Mucosa of rectum (tissue), 2 donors: ENCODE measurements around the gene JAKMIP1.
"Not testable (repeated sequence)": the region's sequence is repeated elsewhere in the genome, so short reads cannot be mapped to it uniquely, and the experiment has no call there.

Source experiments
- H3K27ac ChIP-seq, 2 donors: one replicate each; pipeline ENCODE4 v1.7.0; 2013; ENCODE audit warnings: inconsistent platforms in 2 of 2, low read depth in 2 of 2, low read length in 2 of 2
- H3K27me3 ChIP-seq, 2 donors: one replicate each; pipeline ENCODE4 v1.7.0; 2013; ENCODE audit warnings: low read length in 2 of 2; ENCODE audit not compliant: control insufficient read depth in 2 of 2, insufficient read depth in 2 of 2
- H3K36me3 ChIP-seq, 2 donors: one replicate each; pipeline ENCODE4 v1.7.0; 2013; ENCODE audit warnings: low read length in 2 of 2; ENCODE audit not compliant: control insufficient read depth in 2 of 2, insufficient read depth in 2 of 2
- H3K4me1 ChIP-seq, 2 donors: one replicate each; pipeline ENCODE4 v1.7.0; 2013; ENCODE audit warnings: low read length in 2 of 2, mild to moderate bottlenecking in 1 of 2; ENCODE audit not compliant: control insufficient read depth in 2 of 2, insufficient read depth in 2 of 2
- H3K4me3 ChIP-seq, 2 donors: one replicate each; pipeline ENCODE4 v1.7.0; 2013; ENCODE audit warnings: low read length in 2 of 2
- H3K9ac ChIP-seq, 2 donors: one replicate each; pipeline ENCODE4 v1.7.0; 2013; ENCODE audit warnings: low read length in 2 of 2, low read depth in 1 of 2, mild to moderate bottlenecking in 1 of 2
- H3K9me3 ChIP-seq, 2 donors: one replicate each; pipeline ENCODE4 v1.7.0; 2013; ENCODE audit warnings: low read length in 2 of 2; ENCODE audit not compliant: control insufficient read depth in 2 of 2
- donor health status: healthy.
- donor health status: Normal muscosa, but diverticular disease.

Gene JAKMIP1

GRCh38 chr4:5999356-5999755, 201.0 kb downstream of the JAKMIP1 start:
- H3K4me1 ChIP-seq, result no peaks in the 10 kb centered on the region
- H3K4me3 ChIP-seq, result no peak overlapping the region
- H3K9me3 ChIP-seq, result no peaks in the 10 kb centered on the region
- no peaks in the 10 kb centered on the region for H3K36me3 ChIP-seq
- H3K27me3 ChIP-seq, result no peaks in the 10 kb centered on the region
- H3K27ac ChIP-seq, result no peak overlapping the region
- no peak overlapping the region for H3K9ac ChIP-seq

DNA sequence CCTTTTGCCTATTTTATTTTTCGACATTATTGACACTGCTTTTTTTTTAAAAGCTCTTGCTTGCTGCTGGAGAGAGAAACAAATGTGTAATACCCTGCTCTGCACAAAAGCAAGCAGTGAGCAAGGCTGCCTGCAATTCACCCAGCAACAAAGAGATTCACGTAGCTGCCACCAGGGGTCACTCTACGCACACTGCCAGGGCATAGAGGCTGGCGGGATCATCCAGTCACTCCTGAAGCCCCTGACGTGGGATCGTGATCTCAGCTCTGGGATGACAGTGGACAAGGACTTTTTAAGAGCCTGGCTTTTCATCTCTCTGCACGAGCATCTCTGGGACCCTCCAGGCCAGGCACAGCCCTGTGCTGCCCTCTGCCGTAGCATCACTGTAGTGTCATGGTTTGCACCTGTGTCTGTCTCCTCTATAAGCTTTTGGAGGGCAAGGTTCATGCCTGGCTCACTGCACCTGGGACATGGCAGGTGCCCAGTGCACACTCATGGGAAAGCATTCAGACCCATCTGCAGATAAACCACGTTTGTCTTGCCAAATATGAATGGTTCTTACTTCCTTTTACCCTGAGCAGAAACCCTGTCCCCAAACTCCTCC, 201.9 kb downstream of the JAKMIP1 start:
- Histone ChIP-seq H3K4me1 (no peaks in the 10 kb centered on the region), H3K4me3 (no peak overlapping the region), H3K9me3 (no peaks in the 10 kb centered on the region), H3K9ac (no peak overlapping the region), H3K36me3 (no peaks in the 10 kb centered on the region), H3K27me3 (no peaks in the 10 kb centered on the region), H3K27ac (no peak overlapping the region)

DNA sequence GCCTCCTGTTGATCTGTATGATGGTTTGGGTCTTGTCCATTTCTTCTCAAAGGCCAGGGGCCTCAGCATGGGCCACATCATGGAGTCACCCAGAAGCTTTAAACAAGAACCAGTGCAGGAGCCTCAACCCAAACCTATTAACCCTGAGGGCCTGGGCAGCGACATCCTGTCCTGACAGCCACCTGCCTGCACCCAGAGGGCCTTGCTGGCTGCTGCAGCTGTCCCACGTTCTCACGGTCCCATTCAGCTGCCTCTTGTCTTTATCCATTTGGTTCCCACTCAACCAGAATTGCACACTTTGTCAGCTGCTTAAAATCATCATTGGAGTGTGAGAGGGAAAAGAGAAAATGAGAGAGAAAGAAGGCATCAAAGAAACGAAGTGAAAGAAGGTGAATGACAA, 203.7 kb downstream of the JAKMIP1 start:
- no peaks in the 10 kb centered on the region for H3K9me3 ChIP-seq
- H3K9ac ChIP-seq, result no peak overlapping the region
- H3K4me1 ChIP-seq, result no peaks in the 10 kb centered on the region
- H3K4me3 ChIP-seq, result no peak overlapping the region
- H3K27ac ChIP-seq, result no peak overlapping the region
- no peaks in the 10 kb centered on the region for H3K27me3 ChIP-seq
- H3K36me3 ChIP-seq, result no peaks in the 10 kb centered on the region

DNA sequence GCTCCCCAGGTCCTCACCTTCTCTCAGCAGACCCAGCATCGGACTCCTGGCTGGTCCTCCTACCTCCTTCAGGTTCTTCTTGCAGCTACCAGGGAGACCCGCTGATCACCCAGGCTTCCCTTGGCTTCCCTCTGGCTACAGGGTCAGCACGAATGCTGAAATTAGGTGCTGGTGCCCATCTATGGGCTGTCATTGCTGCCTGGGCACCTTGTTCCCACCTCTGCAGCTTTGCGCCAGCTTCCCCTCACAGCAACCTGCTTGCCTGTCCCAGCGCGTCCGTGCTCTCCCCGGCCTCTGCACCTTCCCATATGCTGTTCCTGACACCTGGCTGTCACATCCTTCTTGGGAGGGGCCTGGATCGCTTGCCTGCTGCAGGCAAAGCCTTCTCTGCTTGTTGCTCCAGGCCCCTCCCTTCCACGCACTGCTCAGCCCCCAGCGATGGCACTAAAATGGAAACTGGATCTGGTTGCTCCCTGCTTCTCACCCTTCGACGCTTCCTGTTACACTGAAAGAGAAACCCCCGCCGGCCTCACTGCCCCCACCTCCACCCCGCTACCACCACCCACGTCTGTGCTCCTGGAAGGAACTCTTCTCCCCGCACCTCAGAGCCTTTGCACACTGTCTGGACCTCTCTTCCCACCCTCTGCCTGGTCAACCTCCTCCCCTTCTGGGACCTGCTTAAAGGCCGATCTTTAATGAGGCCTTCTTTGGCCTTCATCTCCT, 204.3 kb downstream of the JAKMIP1 start:
- no peaks in the 10 kb centered on the region for H3K36me3 ChIP-seq
- no peaks in the 10 kb centered on the region for H3K27me3 ChIP-seq

DNA sequence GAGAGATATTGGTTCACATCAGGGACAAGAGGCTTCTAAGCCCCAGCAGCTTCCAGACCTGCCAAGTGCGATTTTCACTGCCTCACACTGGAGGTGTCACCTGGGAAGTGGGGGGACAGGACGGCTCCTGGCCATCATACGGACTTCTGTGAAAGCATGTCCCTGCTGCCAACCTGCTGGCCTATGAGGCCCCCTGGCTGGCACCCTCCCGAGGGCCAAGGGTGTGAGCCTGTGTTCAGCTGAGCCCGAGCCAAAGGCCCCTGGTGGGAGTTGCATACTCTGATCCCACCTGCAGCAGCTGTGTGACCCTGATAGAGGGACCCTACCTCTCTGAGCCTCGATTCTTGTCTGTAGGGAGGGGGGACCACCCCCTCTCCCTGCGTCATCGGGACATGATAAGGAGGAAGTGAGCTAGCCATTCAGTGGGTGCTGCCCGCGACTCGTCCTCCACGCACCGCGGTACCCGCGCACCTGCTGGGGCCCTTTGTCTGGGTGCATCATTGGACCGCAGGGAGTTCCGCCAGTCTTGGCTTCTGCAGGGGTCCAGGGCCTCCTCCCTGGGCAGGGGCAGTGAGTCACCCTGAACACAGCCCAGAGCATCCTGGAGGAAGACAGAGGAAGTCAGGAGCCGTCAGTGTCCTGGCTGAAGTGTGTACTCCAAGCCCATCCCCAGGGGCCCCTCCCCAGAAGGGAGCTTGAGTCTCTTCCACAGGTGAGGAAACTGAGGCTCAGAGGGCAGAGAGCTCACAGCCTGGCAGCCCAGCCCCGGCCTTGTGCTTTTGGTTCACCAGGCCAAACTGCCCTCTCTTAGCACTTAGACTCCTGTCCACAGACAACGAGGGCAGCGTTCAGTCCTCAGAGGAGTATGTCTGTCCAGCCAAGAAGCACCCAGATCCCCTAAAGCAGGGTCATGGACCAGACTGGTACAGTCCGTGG, 206.2 kb downstream of the JAKMIP1 start:
- H3K9me3 ChIP-seq, result no peaks in the 10 kb centered on the region

More for the DNA sequence above, 204.3 kb downstream of the JAKMIP1 start:
- H3K4me3 ChIP-seq, result no peak overlapping the region
- H3K4me1 ChIP-seq, result no peaks in the 10 kb centered on the region
- no peak overlapping the region for H3K9ac ChIP-seq
- H3K9me3 ChIP-seq, result no peaks in the 10 kb centered on the region
- H3K27ac ChIP-seq, result no peak overlapping the region

DNA sequence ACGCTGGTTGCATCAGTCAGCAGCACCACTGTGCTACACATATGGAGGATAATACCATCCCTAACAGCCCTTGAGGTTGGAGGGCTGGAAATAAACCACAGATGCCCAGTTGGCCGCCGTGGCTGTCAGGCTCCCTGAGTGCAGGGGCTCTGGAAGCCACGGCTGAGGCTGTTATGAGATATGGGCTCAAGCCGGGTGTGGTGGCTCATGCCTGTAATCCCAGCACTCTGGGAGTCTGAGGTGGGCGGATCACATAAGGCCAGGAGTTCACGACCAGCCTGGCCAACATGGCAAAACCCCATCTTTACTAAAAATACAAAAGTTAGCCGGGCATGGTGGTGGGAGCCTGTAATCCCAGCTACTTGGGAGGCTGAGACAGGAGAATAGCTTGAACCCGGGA, 207.0 kb downstream of the JAKMIP1 start:
- not testable (repeated sequence) for H3K9ac ChIP-seq, H3K9me3 ChIP-seq, H3K27me3 ChIP-seq, H3K27ac ChIP-seq, H3K4me3 ChIP-seq, H3K4me1 ChIP-seq, H3K36me3 ChIP-seq

More for the DNA sequence above, 206.2 kb downstream of the JAKMIP1 start:
- no peak overlapping the region for H3K27ac ChIP-seq
- no peaks in the 10 kb centered on the region for H3K4me1 ChIP-seq
- no peaks in the 10 kb centered on the region for H3K27me3 ChIP-seq
- H3K4me3 ChIP-seq, result no peak overlapping the region
- H3K36me3 ChIP-seq, result no peaks in the 10 kb centered on the region
- no peak overlapping the region for H3K9ac ChIP-seq

GRCh38 chr4:5992828-5993321, 207.5 kb downstream of the JAKMIP1 start:
- H3K4me3 ChIP-seq, result no peak overlapping the region
- no peak overlapping the region for H3K9ac ChIP-seq
- no peak overlapping the region for H3K27ac ChIP-seq
- H3K4me1 ChIP-seq, result no peaks in the 10 kb centered on the region
- H3K36me3 ChIP-seq, result no peaks in the 10 kb centered on the region
- no peaks in the 10 kb centered on the region for H3K9me3 ChIP-seq
- no peaks in the 10 kb centered on the region for H3K27me3 ChIP-seq

GRCh38 chr4:5992171-5992827, 208.1 kb downstream of the JAKMIP1 start:
- Histone ChIP-seq H3K36me3 (no peaks in the 10 kb centered on the region), H3K9ac (no peak overlapping the region), H3K27me3 (no peaks in the 10 kb centered on the region)

DNA sequence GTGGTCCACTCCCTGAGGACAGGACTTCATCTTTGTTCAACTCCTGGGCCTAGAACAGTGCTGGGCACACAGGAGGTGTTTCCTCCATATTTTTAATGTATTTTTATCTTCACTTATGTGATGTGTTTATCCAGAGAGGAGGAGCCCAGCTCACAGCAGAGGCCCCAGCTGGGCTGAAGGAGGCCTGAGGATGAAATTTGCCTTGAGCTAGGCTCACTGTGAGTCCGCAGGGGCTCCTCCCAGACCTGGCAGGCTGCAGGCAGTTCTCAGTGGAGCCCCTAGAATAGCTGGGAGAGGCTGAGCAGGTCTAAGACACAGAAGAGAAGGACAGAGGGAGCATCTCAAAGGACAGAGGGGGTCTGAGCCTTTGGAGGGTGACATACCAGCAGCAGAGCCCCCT, 208.9 kb downstream of the JAKMIP1 start:
- Histone ChIP-seq H3K9me3 (no peaks in the 10 kb centered on the region), H3K27me3 (no peaks in the 10 kb centered on the region)

More at GRCh38 chr4:5992171-5992827, 208.1 kb downstream of the JAKMIP1 start:
- Histone ChIP-seq H3K4me3 (no peak overlapping the region), H3K9me3 (no peaks in the 10 kb centered on the region), H3K27ac (no peak overlapping the region), H3K4me1 (no peaks in the 10 kb centered on the region)

More for the DNA sequence above, 208.9 kb downstream of the JAKMIP1 start:
- no peaks in the 10 kb centered on the region for H3K36me3 ChIP-seq
- no peak overlapping the region for H3K27ac ChIP-seq
- no peaks in the 10 kb centered on the region for H3K4me1 ChIP-seq
- no peak overlapping the region for H3K4me3 ChIP-seq
- no peak overlapping the region for H3K9ac ChIP-seq
